Measurements from ENCODE around the gene CXXC1.
"Not testable (repeated sequence)": the region's sequence is repeated elsewhere in the genome, so short reads cannot be mapped to it uniquely, and the experiment has no call there.

CXXC1 gene

DNA sequence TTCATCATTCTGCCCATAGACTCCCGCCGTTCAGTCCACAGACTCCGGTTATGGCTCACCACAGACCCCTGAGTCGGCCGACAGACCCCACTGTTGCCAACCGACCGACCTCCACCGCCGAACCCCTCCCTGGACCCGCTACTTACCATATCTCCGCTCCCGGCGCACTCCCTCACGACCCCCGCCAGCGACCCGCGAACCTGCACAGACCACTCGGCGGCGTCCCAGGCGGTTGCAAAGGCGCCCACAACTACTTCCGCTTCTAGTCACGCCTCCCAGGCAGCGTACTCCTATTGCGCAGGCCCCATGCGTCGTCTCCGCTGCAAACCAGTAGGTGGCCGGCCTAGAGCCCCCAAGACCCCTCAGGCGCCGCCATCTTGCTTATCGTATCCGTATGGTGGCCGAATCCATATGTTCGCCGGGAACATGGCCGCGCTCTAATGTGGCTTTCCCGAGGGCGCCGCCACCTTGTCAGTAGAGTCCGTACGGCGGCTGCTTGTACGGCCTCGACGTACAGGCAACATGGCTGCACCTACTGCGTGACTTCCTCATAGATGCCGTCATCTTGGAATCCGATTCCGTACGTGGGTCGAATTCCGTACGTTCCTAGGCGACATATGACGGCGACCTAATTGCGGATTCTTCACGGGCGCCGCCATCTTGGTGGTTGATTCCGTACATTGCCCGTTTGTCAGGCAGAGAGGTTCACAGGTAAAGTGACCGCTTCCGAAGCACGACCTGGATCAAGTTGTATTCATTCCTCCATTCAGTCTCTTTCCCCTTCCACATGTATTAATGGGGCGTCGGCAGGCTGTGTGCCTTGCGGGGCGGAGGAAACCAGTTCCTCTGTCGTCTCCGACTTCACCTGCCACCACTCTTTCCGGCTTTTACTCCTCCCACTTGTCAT lies at the start of gene CXXC1:
Gene CXXC1 (minus strand): TSS at position 252 of the 907 bp plus-strand sequence. CDS start 103 bp downstream, at position 149.
- H3K9me3 Mint-ChIP-seq, result no peaks in the 10 kb centered on the region
- H3K4me3 Mint-ChIP-seq, result peak within 1 kb of the TSS; percentile 91
- peak; percentile 98 for DNase-seq
- H3K36me3 Mint-ChIP-seq, result peaks cover 45% of the 10 kb centered on the region
- CTCF ChIA-PET, result interaction anchor here (1.2 kb wide), 1 partner anchor 45 kb away, joined by 3 read pairs; no protein-coding TSS in a partner anchor
- H3K27me3 Mint-ChIP-seq, result peaks cover 3% of the 10 kb centered on the region
- peak within 1 kb of the TSS; percentile 98 for H3K27ac Mint-ChIP-seq
- peaks cover 40% of the 10 kb centered on the region for H3K4me1 Mint-ChIP-seq

DNA sequence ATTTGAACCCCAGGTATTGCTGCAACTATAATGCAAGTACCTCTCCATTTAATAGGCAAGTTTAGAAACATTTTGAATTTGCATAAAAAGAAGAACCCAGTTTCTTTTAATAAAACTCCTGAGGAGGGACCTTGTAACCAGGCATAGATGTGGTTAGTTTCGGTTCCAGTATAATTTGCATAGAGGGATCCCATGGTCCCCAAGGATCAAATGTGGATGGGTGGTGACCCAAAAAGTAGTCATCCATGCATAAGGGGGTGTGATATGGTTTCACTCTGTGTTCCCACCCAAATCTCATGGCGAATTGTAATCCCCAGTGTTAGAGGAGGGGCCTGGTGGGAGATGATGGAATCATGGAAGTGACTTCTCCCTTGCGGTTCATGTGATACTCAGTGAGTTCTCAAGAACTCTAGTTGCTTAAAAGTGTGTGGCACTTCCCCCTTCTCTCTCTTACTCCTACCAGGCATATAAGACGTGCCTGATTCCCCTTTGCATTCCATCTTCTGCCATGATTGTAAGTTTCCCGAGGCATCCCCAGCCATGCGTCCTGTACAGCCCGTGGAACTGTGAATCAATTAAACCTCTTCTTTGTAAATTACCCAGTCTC lies 47.2 kb upstream of the CXXC1 start:
- Mint-ChIP-seq H3K9me3 (peaks cover 2% of the 10 kb centered on the region), H3K4me3 (no peak overlapping the region), H3K27ac (no peak overlapping the region), H3K36me3 (no peaks in the 10 kb centered on the region), H3K4me1 (no peaks in the 10 kb centered on the region), H3K27me3 (peaks cover 26% of the 10 kb centered on the region)
- DNase-seq, result no peak
- CTCF ChIA-PET, result no interaction called here

DNA sequence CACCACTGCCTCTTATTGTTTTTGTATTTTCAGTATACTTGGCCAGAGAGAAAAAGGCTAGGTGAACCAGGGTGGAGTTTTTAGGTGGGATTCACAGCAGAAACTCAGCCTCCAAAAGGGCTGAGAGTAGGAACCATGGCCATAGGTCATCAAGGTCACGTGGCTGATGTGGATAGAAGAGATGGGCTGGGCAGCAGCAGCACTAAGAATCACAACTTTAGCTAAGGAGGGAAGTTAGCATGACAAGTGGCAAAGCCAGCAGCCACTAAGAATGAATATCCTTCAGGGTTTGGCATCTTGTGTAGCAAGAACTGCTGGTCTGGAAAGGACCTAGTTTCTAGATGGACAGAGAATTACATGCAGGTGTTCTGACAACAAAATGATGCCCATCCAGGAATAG lies 44.2 kb upstream of the CXXC1 start:
- H3K36me3 Mint-ChIP-seq, result no peaks in the 10 kb centered on the region
- H3K27me3 Mint-ChIP-seq, result peaks cover 25% of the 10 kb centered on the region
- H3K4me3 Mint-ChIP-seq, result no peak overlapping the region
- no peak for DNase-seq
- H3K4me1 Mint-ChIP-seq, result no peaks in the 10 kb centered on the region
- H3K27ac Mint-ChIP-seq, result no peak overlapping the region
- H3K9me3 Mint-ChIP-seq, result peaks cover 2% of the 10 kb centered on the region
- CTCF ChIA-PET, result interaction anchor here (1.0 to 2.7 kb wide), 2 partner anchors 25 to 43 kb away, joined by 3 to 11 read pairs; no protein-coding TSS in a partner anchor

DNA sequence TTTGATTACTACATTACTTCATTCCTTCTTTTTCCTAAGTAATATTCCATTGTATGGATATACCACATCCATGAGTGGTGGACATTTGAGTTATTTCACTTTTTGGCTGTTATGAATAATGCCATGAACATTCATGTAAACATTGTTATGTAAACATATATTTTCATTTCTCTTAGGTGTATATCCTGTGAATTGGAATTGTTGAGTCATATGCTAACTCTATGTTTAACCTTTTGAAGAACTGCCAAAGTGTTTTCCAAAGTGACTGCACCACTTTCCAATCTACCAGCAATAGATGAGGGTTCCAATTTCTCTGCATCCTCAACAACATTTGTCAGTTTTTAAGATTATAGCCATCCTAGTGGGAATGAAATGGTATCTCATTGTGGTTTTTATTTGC lies 42.7 kb upstream of the CXXC1 start:
- Mint-ChIP-seq H3K36me3 (no peaks in the 10 kb centered on the region), H3K27me3 (peaks cover 29% of the 10 kb centered on the region), H3K4me3 (no peak overlapping the region), H3K4me1 (no peaks in the 10 kb centered on the region), H3K27ac (no peak overlapping the region), H3K9me3 (peaks cover 2% of the 10 kb centered on the region)
- DNase-seq, result no peak
- CTCF ChIA-PET, result no interaction called here

- no peak for DNase-seq
Measured at GRCh38 chr18:50327983-50328382, 40.5 kb upstream of the CXXC1 start.

GRCh38 chr18:50320719-50321118 lies 33.2 kb upstream of the CXXC1 start:
- Mint-ChIP-seq H3K9me3 (no peaks in the 10 kb centered on the region), H3K4me3 (no peak overlapping the region), H3K27me3 (peaks cover 13% of the 10 kb centered on the region), H3K4me1 (peaks cover 19% of the 10 kb centered on the region), H3K27ac (no peak overlapping the region), H3K36me3 (no peaks in the 10 kb centered on the region)
- CTCF ChIA-PET, result interaction anchor here (1.0 to 1.5 kb wide), 4 partner anchors 10 to 51 kb away, joined by 3 read pairs; no protein-coding TSS in a partner anchor
- DNase-seq, result no peak

More at GRCh38 chr18:50327983-50328382, 40.5 kb upstream of the CXXC1 start:
- Mint-ChIP-seq H3K4me3 (no peak overlapping the region), H3K4me1 (no peaks in the 10 kb centered on the region), H3K9me3 (peaks cover 2% of the 10 kb centered on the region), H3K36me3 (no peaks in the 10 kb centered on the region), H3K27me3 (peaks cover 41% of the 10 kb centered on the region), H3K27ac (no peak overlapping the region)
- CTCF ChIA-PET, result interaction anchor here (0.8 kb wide), 1 partner anchor 8 kb away, joined by 3 read pairs; no protein-coding TSS in a partner anchor

- Mint-ChIP-seq H3K27me3 (peaks cover 13% of the 10 kb centered on the region), H3K9me3 (no peaks in the 10 kb centered on the region), H3K36me3 (no peaks in the 10 kb centered on the region)
Measured at GRCh38 chr18:50315100-50315871, 27.8 kb upstream of the CXXC1 start.

GRCh38 chr18:50313873-50314460 lies 26.5 kb upstream of the CXXC1 start:
- Mint-ChIP-seq H3K27me3 (peaks cover 13% of the 10 kb centered on the region), H3K9me3 (no peaks in the 10 kb centered on the region), H3K4me1 (no peaks in the 10 kb centered on the region), H3K27ac (no peak overlapping the region), H3K4me3 (no peak overlapping the region), H3K36me3 (no peaks in the 10 kb centered on the region)
- DNase-seq, result no peak
- CTCF ChIA-PET, result interaction anchor here (1.0 kb wide), 1 partner anchor 43 kb away, joined by 3 read pairs; no protein-coding TSS in a partner anchor

More at GRCh38 chr18:50315100-50315871, 27.8 kb upstream of the CXXC1 start:
- DNase-seq, result no peak
- H3K4me3 Mint-ChIP-seq, result no peak overlapping the region
- peaks cover 8% of the 10 kb centered on the region for H3K4me1 Mint-ChIP-seq
- H3K27ac Mint-ChIP-seq, result no peak overlapping the region
- CTCF ChIA-PET, result no interaction called here

GRCh38 chr18:50313031-50313607 lies 25.6 kb upstream of the CXXC1 start:
- no peak overlapping the region for H3K4me3 Mint-ChIP-seq
- peaks cover 5% of the 10 kb centered on the region for H3K4me1 Mint-ChIP-seq
- peaks cover 18% of the 10 kb centered on the region for H3K27me3 Mint-ChIP-seq
- no peak for DNase-seq
- H3K27ac Mint-ChIP-seq, result no peak overlapping the region
- CTCF ChIA-PET, result no interaction called here
- H3K9me3 Mint-ChIP-seq, result no peaks in the 10 kb centered on the region
- H3K36me3 Mint-ChIP-seq, result no peaks in the 10 kb centered on the region

DNA sequence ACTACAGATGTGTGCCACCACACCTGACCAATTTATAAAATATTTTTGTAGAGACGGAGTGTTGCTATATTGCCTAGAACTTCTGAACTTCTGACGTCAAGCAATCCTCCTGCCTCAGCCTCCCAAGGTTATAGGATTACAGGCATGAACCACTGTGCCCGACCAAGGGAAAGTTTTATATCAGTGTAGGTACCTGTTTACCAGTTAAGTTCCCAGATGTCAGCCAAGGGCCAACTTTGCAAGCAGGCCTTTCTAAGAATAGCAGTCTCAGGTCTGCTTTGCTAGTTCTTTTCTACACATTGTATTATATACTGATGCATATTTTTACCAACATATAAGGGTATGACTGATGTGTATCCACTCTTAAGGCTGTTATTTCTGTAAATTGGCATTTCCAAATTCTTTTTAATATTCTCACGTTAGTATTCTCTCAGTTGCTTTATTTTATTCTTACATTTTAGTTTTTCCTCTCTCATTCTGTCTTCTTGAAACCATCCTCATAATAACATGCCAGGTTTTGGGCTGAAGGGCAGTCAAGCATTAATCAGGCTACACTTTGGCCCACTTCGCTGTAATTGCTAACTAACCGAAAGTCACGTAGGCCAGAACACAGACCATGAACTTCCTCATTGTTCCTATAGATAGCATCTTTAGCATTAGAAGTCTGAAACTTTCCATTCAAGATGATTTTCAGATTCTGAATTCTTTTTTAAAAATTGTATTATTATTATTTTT lies 25.0 kb upstream of the CXXC1 start:
- no peaks in the 10 kb centered on the region for H3K36me3 Mint-ChIP-seq
- CTCF ChIA-PET, result no interaction called here
- no peak overlapping the region for H3K4me3 Mint-ChIP-seq
- H3K27me3 Mint-ChIP-seq, result peaks cover 22% of the 10 kb centered on the region
- H3K27ac Mint-ChIP-seq, result no peak overlapping the region
- peaks cover 12% of the 10 kb centered on the region for H3K4me1 Mint-ChIP-seq
- no peak for DNase-seq
- no peaks in the 10 kb centered on the region for H3K9me3 Mint-ChIP-seq

DNA sequence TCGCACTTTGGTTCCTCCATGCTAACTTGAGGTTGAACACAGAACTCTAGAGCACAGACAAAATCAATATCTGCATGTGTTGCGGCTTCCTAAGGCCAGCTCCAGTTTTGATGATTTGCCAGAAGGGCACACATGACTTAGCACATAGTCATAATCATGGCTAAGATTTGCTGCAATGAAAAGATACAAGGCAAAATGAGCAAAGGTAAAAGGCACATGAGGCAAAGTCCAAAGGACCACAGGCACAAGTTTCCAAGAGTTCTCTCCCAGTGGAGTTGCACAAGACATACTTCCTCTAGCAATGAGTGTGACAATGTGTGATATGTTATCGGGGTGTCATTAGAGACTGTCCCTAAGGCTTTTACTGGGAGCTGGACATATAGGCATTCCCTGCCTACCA lies 24.2 kb upstream of the CXXC1 start:
- DNase-seq, result no peak
- H3K9me3 Mint-ChIP-seq, result no peaks in the 10 kb centered on the region
- H3K27ac Mint-ChIP-seq, result no peak overlapping the region
- peaks cover 29% of the 10 kb centered on the region for H3K27me3 Mint-ChIP-seq
- peaks cover 20% of the 10 kb centered on the region for H3K4me1 Mint-ChIP-seq
- H3K36me3 Mint-ChIP-seq, result no peaks in the 10 kb centered on the region
- H3K4me3 Mint-ChIP-seq, result no peak overlapping the region
- CTCF ChIA-PET, result interaction anchor here (1.3 kb wide), 1 partner anchor 8 kb away, joined by 3 read pairs; no protein-coding TSS in a partner anchor

DNA sequence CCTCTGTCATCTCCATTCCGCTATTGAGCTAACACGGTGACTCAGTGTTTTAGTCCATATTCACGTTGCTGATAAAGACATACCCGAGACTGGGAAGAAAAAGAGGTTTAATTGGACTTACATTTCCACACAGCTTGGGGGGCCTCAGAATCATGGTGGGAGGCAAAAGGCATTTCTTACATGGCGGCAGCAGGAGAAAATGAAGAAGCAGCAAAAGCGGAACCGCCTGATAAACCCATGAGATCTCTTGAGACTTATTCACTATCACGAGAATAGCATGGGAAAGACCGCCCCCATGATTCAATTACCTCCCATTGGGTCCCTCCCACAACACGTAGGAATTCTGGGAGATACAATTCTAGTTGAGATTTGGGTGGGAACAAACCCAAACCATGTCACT lies 22.6 kb upstream of the CXXC1 start:
- H3K27ac Mint-ChIP-seq, result no peak overlapping the region
- peaks cover 7% of the 10 kb centered on the region for H3K9me3 Mint-ChIP-seq
- H3K4me1 Mint-ChIP-seq, result peaks cover 22% of the 10 kb centered on the region
- H3K4me3 Mint-ChIP-seq, result no peak overlapping the region
- CTCF ChIA-PET, result interaction anchor here (1.0 kb wide), 1 partner anchor 12 kb away, joined by 3 read pairs; no protein-coding TSS in a partner anchor
- peaks cover 5% of the 10 kb centered on the region for H3K36me3 Mint-ChIP-seq
- peaks cover 29% of the 10 kb centered on the region for H3K27me3 Mint-ChIP-seq
- DNase-seq, result no peak

DNA sequence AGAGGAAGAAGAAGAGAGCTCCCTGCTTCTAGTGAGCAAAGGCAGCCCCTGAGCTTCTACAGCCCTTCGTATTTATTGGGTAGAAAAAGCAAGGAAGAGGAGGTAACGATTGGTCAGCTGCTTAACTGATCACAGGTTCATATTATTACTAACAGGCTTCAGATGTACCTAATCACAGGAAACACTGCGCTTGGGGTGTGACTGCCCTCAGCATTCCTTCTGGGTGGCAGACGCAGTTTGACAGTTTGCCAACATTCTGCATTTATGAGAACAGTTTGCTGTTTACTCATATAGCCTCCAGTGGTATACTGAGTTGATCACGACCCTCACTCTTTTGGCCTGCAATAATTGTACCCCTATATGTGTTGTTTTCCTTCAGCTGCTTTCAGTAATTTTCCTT lies 21.4 kb upstream of the CXXC1 start:
- H3K4me3 Mint-ChIP-seq, H3K9me3 Mint-ChIP-seq, H3K36me3 Mint-ChIP-seq, H3K27ac Mint-ChIP-seq, DNase-seq: not testable (repeated sequence)
- Mint-ChIP-seq H3K27me3 (peaks cover 33% of the 10 kb centered on the region), H3K4me1 (peaks cover 22% of the 10 kb centered on the region)
- CTCF ChIA-PET, result interaction anchor here (1.5 kb wide), 1 partner anchor 41 kb away, joined by 3 read pairs; no protein-coding TSS in a partner anchor

All from activated naive CD4-positive, alpha-beta T cell treated with anti-CD3 and anti-CD28 coated beads, Interleukin-2, amount 10 ng/mL, durations not matched to agents 7 days and 5 days (primary cell).